ENCODE data around the gene PAH.
A peak's percentile ranks its signal among the peaks of the same experiment; 100 is the strongest.
"Not testable (repeated sequence)": the region's sequence is repeated elsewhere in the genome, so short reads cannot be mapped to it uniquely, and the experiment has no call there.

PAH gene

GRCh38 chr12:102888511-102888910, 28.5 kb downstream of the PAH start:
- no peak for DNase-seq

GRCh38 chr12:102885043-102885932, 31.8 kb downstream of the PAH start:
- no peak for DNase-seq

GRCh38 chr12:102883204-102883799, 33.7 kb downstream of the PAH start:
- DNase-seq = peak; percentile 21

- DNase-seq = no peak
Observed at GRCh38 chr12:102880783-102881182, 36.3 kb downstream of the PAH start.

GRCh38 chr12:102879144-102879763, 37.8 kb downstream of the PAH start:
- DNase-seq = peak; percentile 5

GRCh38 chr12:102876883-102877282, 40.2 kb downstream of the PAH start:
- no peak for DNase-seq

GRCh38 chr12:102874819-102875218, 42.2 kb downstream of the PAH start:
- DNase-seq = no peak

GRCh38 chr12:102873077-102873476, 44.0 kb downstream of the PAH start:
- DNase-seq = no peak

GRCh38 chr12:102871014-102871413, 46.0 kb downstream of the PAH start:
- DNase-seq = no peak

- no peak for DNase-seq
Observed at GRCh38 chr12:102869571-102869970, 47.5 kb downstream of the PAH start.

- no peak for DNase-seq
Observed at GRCh38 chr12:102865821-102866615, 51.0 kb downstream of the PAH start.

GRCh38 chr12:102862486-102862885, 54.6 kb downstream of the PAH start:
- no peak for DNase-seq

- no peak for DNase-seq
Observed at GRCh38 chr12:102851246-102851645, 65.8 kb downstream of the PAH start.

- no peak for DNase-seq
Observed at GRCh38 chr12:102849722-102850447, 67.2 kb downstream of the PAH start.

GRCh38 chr12:102848832-102849231, 68.2 kb downstream of the PAH start:
- no peak for DNase-seq

- DNase-seq = no peak
Observed at GRCh38 chr12:102847131-102847530, 69.9 kb downstream of the PAH start.

- DNase-seq = no peak
Observed at GRCh38 chr12:102833687-102834441, 83.2 kb downstream of the PAH start.

GRCh38 chr12:102832826-102833225, 84.2 kb downstream of the PAH start:
- DNase-seq = not testable (repeated sequence)

- DNase-seq = peak; percentile 10
Observed at GRCh38 chr12:102824218-102824835, 92.7 kb downstream of the PAH start.

GRCh38 chr12:102821149-102821548, 95.9 kb downstream of the PAH start:
- DNase-seq = no peak

GRCh38 chr12:102816816-102817434, 100.1 kb downstream of the PAH start:
- DNase-seq = peak; percentile 14
